A549 (cell line): ENCODE results near the gene EPB41L5. TPM values are rescaled to one million over a fixed set of nuclear protein-coding genes. Genes with fewer than 3 reads are reported as not detected.

Experiments
- ATAC-seq, 2 experiments: fragments of 200-7000 bp in 1 of 2; fragments of >200 bp in 1 of 2; cut with Nextera tagmentation in 1 of 2; cut with Tn5 transposase in 1 of 2; 3 replicates each; pipeline versions ENCODE4 v1.8.0 to v1.9.1; 2018 to 2020; ENCODE audit warnings: mild to moderate bottlenecking in 1 of 2, moderate library complexity in 1 of 2
- CTCF ChIA-PET: fragments of 300-600 bp; sonication (Branson Sonifier 250); formaldehyde crosslinking; extraction: SDS; loops from one replicate; lab custom pipeline; 2021; ENCODE audit warnings: antibody characterized with exemption, inconsistent platforms; lab: Yijun Ruan, JAX
- POLR2A ChIA-PET: fragments of 350-600 bp; formaldehyde crosslinking; extraction: SDS; loops from one replicate; lab custom pipeline; 2021; ENCODE audit warnings: antibody characterized with exemption, inconsistent platforms; lab: Yijun Ruan, JAX
- DNase-seq, 2 experiments: peaks; one replicate each; pipeline versions ENCODE4 v3.0.0 to v3.0.0-alpha.2; 2011 to 2016; ENCODE audit warnings: low read depth in 1 of 2, low spot score in 1 of 2
- FAIRE-seq: peaks from 2 replicates; lab custom pipeline; 2011; peaks lifted over from hg19 to GRCh38; lab: Jason Lieb, UNC
- H3K27ac ChIP-seq, 2 experiments: fragments of >200 bp; sonication (Bioruptor Twin); formaldehyde crosslinking; 3 replicates each; pipeline ENCODE4 v1.5.1; 2016 to 2017
- H3K4me1 ChIP-seq: fragments of >200 bp; sonication (Bioruptor Twin); formaldehyde crosslinking; 3 replicates; pipeline ENCODE4 v1.6.1; 2016
- H3K4me2 ChIP-seq: fragments of >200 bp; sonication (Bioruptor Twin); formaldehyde crosslinking; 3 replicates; pipeline ENCODE4 v1.6.1; 2016
- H3K4me3 ChIP-seq: fragments of >200 bp; sonication (Bioruptor Twin); formaldehyde crosslinking; 3 replicates; pipeline ENCODE4 v1.5.1; 2016
- H3K9me3 ChIP-seq: fragments of >200 bp; sonication (Bioruptor Twin); formaldehyde crosslinking; 3 replicates; pipeline ENCODE4 v1.6.1; 2016
- BHLHE40 ChIP-seq: IDR thresholded peaks from 2 replicates; pipeline ENCODE4 v1.6.1; 2012; ENCODE audit warnings: low read depth, low read length, inconsistent platforms
- CHD2 ChIP-seq: fragments of 150-350 bp; IDR thresholded peaks from 2 replicates; pipeline ENCODE4 v1.6.1; 2014; ENCODE audit warnings: low read length; ENCODE audit not compliant: partially characterized antibody
- EHMT2 ChIP-seq: fragments of 200-600 bp; sonication (generic); IDR thresholded peaks from 2 replicates; pipeline ENCODE4 v1.6.1; 2016; ENCODE audit warnings: antibody characterized with exemption, low read depth, mild to moderate bottlenecking, moderate library complexity
- ESRRA ChIP-seq: fragments of 150-350 bp; IDR thresholded peaks from 2 replicates; pipeline ENCODE4 v1.6.1; 2014; ENCODE audit warnings: mild to moderate bottlenecking, low read length, borderline replicate concordance
- FOSL2 ChIP-seq, 2 experiments: fragments of 450-650 bp in 1 of 2; fragments of >200 bp in 1 of 2; sonication (Bioruptor Twin) in 1 of 2; formaldehyde crosslinking; IDR thresholded peaks; 2 replicates each; pipeline versions ENCODE4 v1.5.0 to v1.6.1; 2016 to 2020; ENCODE audit warnings: mild to moderate bottlenecking in 1 of 2, moderate library complexity in 1 of 2
- HES2 ChIP-seq: fragments of >200 bp; sonication (Bioruptor Twin); formaldehyde crosslinking; IDR thresholded peaks from 2 replicates; pipeline ENCODE4 v1.6.1; 2016
- HOXB13 ChIP-seq: fragments of 250-450 bp; sonication (Bioruptor Pico); IDR thresholded peaks from 2 replicates; pipeline ENCODE4 v1.5.0; 2020; ENCODE audit warnings: low read depth, mild to moderate bottlenecking, moderate library complexity
- HOXB5 ChIP-seq: fragments of 250-450 bp; sonication (Bioruptor Pico); IDR thresholded peaks from 2 replicates; pipeline ENCODE4 v1.5.0; 2020; ENCODE audit warnings: mild to moderate bottlenecking, moderate library complexity
- KDM1A ChIP-seq: fragments of 200-600 bp; sonication (generic); IDR thresholded peaks from 2 replicates; pipeline ENCODE4 v1.6.1; 2016; ENCODE audit warnings: low read depth, mild to moderate bottlenecking
- NPAS2 ChIP-seq: fragments of 250-450 bp; sonication (Bioruptor Pico); IDR thresholded peaks from 2 replicates; pipeline ENCODE4 v1.8.0; 2022; ENCODE audit warnings: mild to moderate bottlenecking, moderate library complexity, borderline replicate concordance
- NR3C1 ChIP-seq: fragments of >200 bp; sonication (Bioruptor Twin); formaldehyde crosslinking; IDR thresholded peaks from 3 replicates; pipeline ENCODE4 v1.6.1; 2017
- PHF8 ChIP-seq: fragments of 200-600 bp; sonication (generic); IDR thresholded peaks from 2 replicates; pipeline ENCODE4 v1.6.1; 2016; ENCODE audit warnings: low read depth, mild to moderate bottlenecking, antibody characterized with exemption, moderate library complexity, borderline replicate concordance
- POLR2A ChIP-seq: IDR thresholded peaks from 2 replicates; pipeline ENCODE4 v1.6.1; 2012; ENCODE audit warnings: mild to moderate bottlenecking, low read length
- RAD21 ChIP-seq, 2 experiments: fragments of >200 bp in 1 of 2; sonication (Bioruptor Twin) in 1 of 2; formaldehyde crosslinking in 1 of 2; IDR thresholded peaks in 1 of 2; conservative IDR thresholded peaks in 1 of 2; 2 replicates in 1 of 2; 3 replicates in 1 of 2; pipeline ENCODE4 v1.6.1; 2012 to 2018; ENCODE audit warnings: inconsistent platforms in 1 of 2
- RARB ChIP-seq: fragments of 250-450 bp; sonication (Bioruptor Pico); IDR thresholded peaks from 2 replicates; pipeline ENCODE4 v1.8.0; 2021; ENCODE audit warnings: mild to moderate bottlenecking, moderate library complexity
- SMC3 ChIP-seq: fragments of >200 bp; sonication (Bioruptor Twin); formaldehyde crosslinking; IDR thresholded peaks from 3 replicates; pipeline ENCODE4 v1.6.1; 2018; ENCODE audit warnings: inconsistent platforms
- SREBF2 ChIP-seq: fragments of 450-650 bp; IDR thresholded peaks from 2 replicates; pipeline ENCODE4 v1.6.1; 2014; ENCODE audit warnings: mild to moderate bottlenecking, moderate library complexity
- TFCP2L1 ChIP-seq: fragments of 250-450 bp; sonication (Bioruptor Pico); IDR thresholded peaks from 2 replicates; pipeline ENCODE4 v1.5.0; 2021; ENCODE audit warnings: mild to moderate bottlenecking
- TP53 ChIP-seq: fragments of 250-450 bp; sonication (Bioruptor Pico); IDR thresholded peaks from 2 replicates; pipeline ENCODE4 v1.5.0; 2021; ENCODE audit warnings: mild to moderate bottlenecking, moderate library complexity
- USF2 ChIP-seq: fragments of 450-650 bp; IDR thresholded peaks from 2 replicates; pipeline ENCODE4 v1.6.1; 2014; ENCODE audit warnings: antibody characterized with exemption
- ZNF302 ChIP-seq: fragments of 250-450 bp; sonication (Bioruptor Pico); IDR thresholded peaks from 2 replicates; pipeline ENCODE4 v1.9.0; 2021; ENCODE audit warnings: inconsistent platforms, mild to moderate bottlenecking, moderate library complexity
- WGBS: methylation state at CpG from one replicate; pipeline ENCODE4 v1.1.6; 2017; ENCODE audit errors: missing lambda C conversion rate; 5-methylcytosine and 5-hydroxymethylcytosine counted together
- polyA plus RNA-seq, 4 experiments: library from polyadenylated mRNA; depleted of rRNA in 3 of 4; stranded (reverse); fragments of >200 nt; fragmentation: RNase III in 1 of 4; extraction: RNeasy Plus Mini Kit Qiagen cat#74134 plus additional on column Dnase treatment in 1 of 4; gene quantifications; 2 replicates in 3 of 4; 3 replicates in 1 of 4; pipeline ENCODE4 v1.2.3, GENCODE V29; 2011 to 2017
- TF ChIP-seq, protein P1 (sequence below): fragments of 150-350 bp; IDR thresholded peaks from 2 replicates; pipeline ENCODE4 v1.6.1; 2014; ENCODE audit warnings: low read depth, mild to moderate bottlenecking, low read length
- TF ChIP-seq, protein P2 (sequence below): IDR thresholded peaks from 2 replicates; pipeline ENCODE4 v1.6.1; 2012
- TF ChIP-seq, protein P3 (sequence below): fragments of 250-450 bp; sonication (Bioruptor Pico); IDR thresholded peaks from 2 replicates; pipeline ENCODE4 v1.5.0; 2021; ENCODE audit warnings: mild to moderate bottlenecking, moderate library complexity, borderline replicate concordance

The EPB41L5 gene
- polyA plus RNA-seq, 2 of the 4 experiments (the other 2 are of a cell fraction): 5.8 to 33.0 TPM

- no peak for DNase-seq
- 81% methylated on average over 5 of the region's 5 CpGs for WGBS
- no peak for FAIRE-seq
- peaks cover 18% of the 10 kb centered on the region; the same call in 2 of the 3 replicates for H3K4me1 ChIP-seq
- no peak overlapping the region for H3K27ac ChIP-seq
- CTCF ChIA-PET: interaction anchor here (1.4 to 3.1 kb wide), 4 partner anchors 8 to 963 kb away, joined by 3 to 36 read pairs (median 14); no protein-coding TSS in a partner anchor
- no peak overlapping the region for H3K4me3 ChIP-seq
- no peaks in the 10 kb centered on the region for H3K9me3 ChIP-seq
- no peak for ATAC-seq
- no peak for TF ChIP-seq ZNF302 (CRISPR knock-in tag)
- TF ChIP-seq, protein P1, sequence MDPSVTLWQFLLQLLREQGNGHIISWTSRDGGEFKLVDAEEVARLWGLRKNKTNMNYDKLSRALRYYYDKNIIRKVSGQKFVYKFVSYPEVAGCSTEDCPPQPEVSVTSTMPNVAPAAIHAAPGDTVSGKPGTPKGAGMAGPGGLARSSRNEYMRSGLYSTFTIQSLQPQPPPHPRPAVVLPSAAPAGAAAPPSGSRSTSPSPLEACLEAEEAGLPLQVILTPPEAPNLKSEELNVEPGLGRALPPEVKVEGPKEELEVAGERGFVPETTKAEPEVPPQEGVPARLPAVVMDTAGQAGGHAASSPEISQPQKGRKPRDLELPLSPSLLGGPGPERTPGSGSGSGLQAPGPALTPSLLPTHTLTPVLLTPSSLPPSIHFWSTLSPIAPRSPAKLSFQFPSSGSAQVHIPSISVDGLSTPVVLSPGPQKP: no peak
- no peak for TF ChIP-seq SREBF2
- TF ChIP-seq, protein P2, sequence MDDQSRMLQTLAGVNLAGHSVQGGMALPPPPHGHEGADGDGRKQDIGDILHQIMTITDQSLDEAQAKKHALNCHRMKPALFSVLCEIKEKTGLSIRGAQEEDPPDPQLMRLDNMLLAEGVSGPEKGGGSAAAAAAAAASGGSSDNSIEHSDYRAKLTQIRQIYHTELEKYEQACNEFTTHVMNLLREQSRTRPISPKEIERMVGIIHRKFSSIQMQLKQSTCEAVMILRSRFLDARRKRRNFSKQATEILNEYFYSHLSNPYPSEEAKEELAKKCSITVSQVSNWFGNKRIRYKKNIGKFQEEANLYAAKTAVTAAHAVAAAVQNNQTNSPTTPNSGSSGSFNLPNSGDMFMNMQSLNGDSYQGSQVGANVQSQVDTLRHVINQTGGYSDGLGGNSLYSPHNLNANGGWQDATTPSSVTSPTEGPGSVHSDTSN: no peak
- TF ChIP-seq ESRRA: no peak
- no peak for TF ChIP-seq HOXB5 (CRISPR knock-in tag)
- no peak for TF ChIP-seq BHLHE40
- TF ChIP-seq, protein P3, sequence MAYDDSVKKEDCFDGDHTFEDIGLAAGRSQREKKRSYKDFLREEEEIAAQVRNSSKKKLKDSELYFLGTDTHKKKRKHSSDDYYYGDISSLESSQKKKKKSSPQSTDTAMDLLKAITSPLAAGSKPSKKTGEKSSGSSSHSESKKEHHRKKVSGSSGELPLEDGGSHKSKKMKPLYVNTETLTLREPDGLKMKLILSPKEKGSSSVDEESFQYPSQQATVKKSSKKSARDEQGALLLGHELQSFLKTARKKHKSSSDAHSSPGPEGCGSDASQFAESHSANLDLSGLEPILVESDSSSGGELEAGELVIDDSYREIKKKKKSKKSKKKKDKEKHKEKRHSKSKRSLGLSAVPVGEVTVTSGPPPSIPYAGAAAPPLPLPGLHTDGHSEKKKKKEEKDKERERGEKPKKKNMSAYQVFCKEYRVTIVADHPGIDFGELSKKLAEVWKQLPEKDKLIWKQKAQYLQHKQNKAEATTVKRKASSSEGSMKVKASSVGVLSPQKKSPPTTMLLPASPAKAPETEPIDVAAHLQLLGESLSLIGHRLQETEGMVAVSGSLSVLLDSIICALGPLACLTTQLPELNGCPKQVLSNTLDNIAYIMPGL (CRISPR knock-in tag): no peak
- no peak overlapping the region for H3K4me2 ChIP-seq
- POLR2A ChIA-PET: no interaction called here
Measured at GRCh38 chr2:120111193-120111592, 98.3 kb downstream of the EPB41L5 start.

DNA sequence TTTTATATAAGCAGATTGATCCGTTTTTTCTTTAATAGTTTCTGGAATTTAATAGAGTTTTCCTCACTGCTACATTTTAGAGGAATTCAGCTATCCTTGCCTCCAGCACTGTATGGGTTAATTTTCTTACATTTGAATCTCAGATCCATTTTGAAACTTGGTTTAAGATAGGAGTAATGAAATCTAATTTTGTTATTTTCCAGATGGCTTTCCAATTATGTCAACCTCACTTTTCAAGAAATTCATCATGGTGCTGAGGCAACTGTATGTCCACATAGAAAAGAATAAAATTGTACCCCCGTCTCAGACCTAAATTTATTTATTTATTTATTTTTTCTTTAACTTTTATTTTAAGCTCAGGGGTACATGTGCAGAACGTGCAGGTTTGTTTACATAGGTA, 105.1 kb downstream of the EPB41L5 start:
- H3K4me3 ChIP-seq: no peak overlapping the region
- no peak for FAIRE-seq
- no peaks in the 10 kb centered on the region for H3K9me3 ChIP-seq
- ChIA-PET POLR2A (no interaction called here), CTCF (interaction anchor here (1.1 to 3.9 kb wide), 2 partner anchors 8 to 57 kb away, joined by 5 to 22 read pairs; no protein-coding TSS in a partner anchor)
- H3K4me2 ChIP-seq: no peak overlapping the region
- no peak for DNase-seq
- WGBS: 79% methylated on average over 3 of the region's 3 CpGs
- H3K4me1 ChIP-seq: no peaks in the 10 kb centered on the region
- no peak for ATAC-seq
- H3K27ac ChIP-seq: no peak overlapping the region
- no peak for TF ChIP-seq NR3C1

GRCh38 chr2:120118471-120118870, 105.6 kb downstream of the EPB41L5 start:
- no peak for TF ChIP-seq USF2
- TF ChIP-seq POLR2A: no peak
- TF ChIP-seq TFCP2L1 (CRISPR knock-in tag): no peak
- no peak for TF ChIP-seq NPAS2 (CRISPR knock-in tag)
- TF ChIP-seq, protein P3 (CRISPR knock-in tag): no peak
- TF ChIP-seq SMC3: no peak
- no peak for TF ChIP-seq SREBF2
- no peak for TF ChIP-seq HES2
- no peak for TF ChIP-seq CHD2
- TF ChIP-seq KDM1A: no peak
- no peak for TF ChIP-seq RARB (CRISPR knock-in tag)
- TF ChIP-seq, protein P2: no peak
- TF ChIP-seq RAD21 (conservative IDR thresholded peaks at IDR 0.05 in 1 of 2, IDR thresholded peaks at IDR 0.05 in 1 of 2): no peak
- no peak for TF ChIP-seq FOSL2 (IDR thresholded peaks at IDR 0.05)
- TF ChIP-seq FOSL2 (CRISPR knock-in tag; IDR thresholded peaks at IDR 0.05): no peak
- no peak for TF ChIP-seq HOXB13 (CRISPR knock-in tag)
- TF ChIP-seq HOXB5 (CRISPR knock-in tag): no peak
- no peak for TF ChIP-seq PHF8
- TF ChIP-seq TP53 (CRISPR knock-in tag): no peak
- no peak for TF ChIP-seq EHMT2
- H3K4me2 ChIP-seq: no peak overlapping the region

More at GRCh38 chr2:120118471-120118870, 105.6 kb downstream of the EPB41L5 start:
- H3K4me3 ChIP-seq: no peak overlapping the region
- ATAC-seq: no peak
- no peaks in the 10 kb centered on the region for H3K4me1 ChIP-seq
- no peak for FAIRE-seq
- ChIA-PET CTCF (interaction anchor here (1.1 to 3.9 kb wide), 2 partner anchors 9 to 57 kb away, joined by 5 to 22 read pairs; no protein-coding TSS in a partner anchor), POLR2A (no interaction called here)
- 93% methylated on average over 4 of the region's 4 CpGs for WGBS
- H3K9me3 ChIP-seq: no peaks in the 10 kb centered on the region
- DNase-seq: no peak
- H3K27ac ChIP-seq: no peak overlapping the region
